GM12865 (cell line): Measurements from ENCODE around the gene BANF2.

ENCODE experiments used
- DNase-seq: peaks from one replicate; pipeline ENCODE4 v3.0.0; 2010; ENCODE audit warnings: low read depth
- H3K4me3 ChIP-seq: 2 replicates; pipeline ENCODE4 v1.5.1; 2011; ENCODE audit warnings: mild to moderate bottlenecking, low read depth, low read length, control low read depth
- CTCF ChIP-seq: IDR thresholded peaks from 2 replicates; pipeline ENCODE4 v1.5.1; 2011; ENCODE audit warnings: low read length, control low read depth, low read depth, inconsistent platforms; ENCODE audit not compliant: insufficient read depth; ENCODE audit errors: missing control alignments

The BANF2 gene

DNA sequence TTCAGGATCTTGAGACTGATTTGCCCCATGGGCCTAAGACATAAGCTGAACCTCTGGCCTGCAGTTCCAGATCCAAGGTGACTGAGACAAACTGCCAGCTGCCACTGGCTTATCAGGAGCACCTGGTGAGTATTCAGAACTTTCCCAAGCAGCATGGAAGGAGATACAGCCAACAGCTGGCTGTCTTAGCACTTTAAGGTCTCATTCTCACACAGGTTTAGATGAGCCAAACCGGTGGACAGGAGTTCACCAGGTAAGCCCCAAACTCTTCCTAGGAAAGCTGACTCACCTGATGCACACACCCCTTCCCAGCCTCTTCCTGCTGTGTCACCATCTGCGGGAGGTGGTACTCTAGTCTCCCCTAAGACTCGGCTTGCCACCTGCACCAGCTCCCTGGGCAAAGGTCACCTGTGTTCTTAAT is at the start of gene BANF2:
TSS of gene BANF2 (plus strand) at position 36 of the 421 bp plus-strand sequence. CDS start 25,060 bp downstream, outside the sequence.
- no peak for TF ChIP-seq CTCF
- no peak for DNase-seq
- no peak within 1 kb of the TSS for H3K4me3 ChIP-seq

DNA sequence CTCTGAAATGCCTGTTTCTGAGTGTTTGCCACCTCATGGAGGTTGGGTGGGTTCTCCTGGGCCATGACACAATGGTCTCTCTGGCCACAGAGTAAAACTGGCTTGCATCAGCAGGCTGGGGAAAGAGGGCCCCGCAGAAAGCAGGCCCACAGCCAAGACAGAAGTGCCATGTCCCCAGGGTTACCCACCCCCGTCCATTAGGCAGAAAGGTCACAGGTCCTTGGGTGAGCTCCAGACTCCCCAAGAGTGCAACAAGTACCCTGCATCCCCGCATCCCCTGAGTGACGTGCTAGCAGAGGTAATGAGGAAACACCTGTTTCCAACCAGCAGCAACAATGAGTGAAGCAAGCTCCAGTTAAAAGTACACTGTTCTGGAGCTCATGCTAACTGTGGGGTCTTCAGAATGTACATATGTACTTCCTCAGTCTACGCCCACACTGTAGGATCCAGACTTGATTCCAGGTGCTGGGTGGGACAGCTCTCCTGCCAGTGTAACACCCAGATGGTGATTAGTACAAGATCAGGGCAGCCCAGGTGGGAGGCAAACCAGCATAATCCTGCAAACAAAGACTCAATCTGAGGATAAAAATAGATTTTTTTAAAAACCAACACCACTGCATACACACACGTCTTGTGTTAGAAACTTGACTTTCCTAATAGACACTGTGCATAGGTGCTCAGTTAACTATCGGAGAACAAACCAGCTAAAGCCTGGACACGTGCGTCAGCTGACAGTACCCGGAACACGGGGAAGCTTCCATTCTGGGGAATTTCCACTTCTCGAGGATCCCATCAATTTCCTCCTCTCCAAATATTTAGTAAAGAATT is 49.3 kb upstream of the BANF2 start:
- H3K4me3 ChIP-seq = no peak overlapping the region
- no peak for DNase-seq
- TF ChIP-seq CTCF = no peak

GRCh38 chr20:17651129-17651759 is 48.5 kb upstream of the BANF2 start:
- TF ChIP-seq CTCF = no peak
- DNase-seq = no peak
- H3K4me3 ChIP-seq = no peak overlapping the region

DNA sequence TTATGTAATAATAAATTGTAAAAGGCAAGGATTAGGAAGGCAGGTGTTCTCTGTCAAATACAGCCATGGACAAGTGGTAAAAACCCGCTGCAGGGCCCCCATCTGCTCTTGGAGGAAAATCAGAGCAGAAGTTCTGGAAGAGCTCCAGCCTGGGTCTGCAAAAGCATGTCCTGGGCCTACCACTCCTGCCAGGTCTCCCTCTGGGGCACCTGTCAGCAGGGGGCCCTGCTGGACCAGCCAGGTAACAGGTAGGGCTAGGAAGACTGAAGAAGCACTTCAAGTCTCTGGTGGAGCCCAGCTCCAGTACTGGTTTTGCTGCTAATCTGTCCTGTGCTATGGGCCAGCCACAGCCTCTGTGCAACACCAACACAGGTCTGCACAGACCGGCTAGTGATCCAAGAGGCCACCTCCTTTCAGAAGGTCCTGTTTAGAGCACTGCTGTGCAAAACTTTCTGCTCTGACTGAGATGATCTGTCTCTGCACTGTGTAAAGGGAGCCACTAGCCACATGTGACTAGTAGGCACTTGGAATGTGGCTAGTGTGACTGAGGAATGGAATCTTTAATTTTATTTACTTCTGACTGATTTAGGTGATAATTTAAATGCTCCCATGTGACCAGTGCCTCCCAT is 47.9 kb upstream of the BANF2 start:
- TF ChIP-seq CTCF = no peak
- DNase-seq = peak; percentile 15
- H3K4me3 ChIP-seq = no peak overlapping the region

DNA sequence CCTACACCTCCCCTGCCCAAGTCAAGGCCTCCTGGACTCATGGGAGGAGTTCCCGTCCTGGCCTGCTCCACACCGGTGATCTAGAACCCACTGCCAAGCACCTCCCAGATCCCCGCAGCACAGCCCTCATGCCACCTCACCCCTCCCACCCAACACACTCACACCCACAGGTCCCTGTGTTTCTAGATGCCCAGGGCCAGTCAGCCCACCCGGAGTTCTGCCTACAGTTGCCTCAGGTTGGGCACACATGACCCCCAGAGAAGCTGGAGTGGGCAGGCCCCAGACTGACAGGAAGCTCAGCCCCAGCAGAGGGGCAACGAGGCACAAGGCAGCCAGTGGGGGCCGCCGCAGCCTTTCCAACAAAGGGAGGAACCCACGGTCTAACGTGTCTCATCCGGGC is 47.4 kb upstream of the BANF2 start:
- H3K4me3 ChIP-seq = no peak overlapping the region
- DNase-seq = no peak
- TF ChIP-seq CTCF = no peak

DNA sequence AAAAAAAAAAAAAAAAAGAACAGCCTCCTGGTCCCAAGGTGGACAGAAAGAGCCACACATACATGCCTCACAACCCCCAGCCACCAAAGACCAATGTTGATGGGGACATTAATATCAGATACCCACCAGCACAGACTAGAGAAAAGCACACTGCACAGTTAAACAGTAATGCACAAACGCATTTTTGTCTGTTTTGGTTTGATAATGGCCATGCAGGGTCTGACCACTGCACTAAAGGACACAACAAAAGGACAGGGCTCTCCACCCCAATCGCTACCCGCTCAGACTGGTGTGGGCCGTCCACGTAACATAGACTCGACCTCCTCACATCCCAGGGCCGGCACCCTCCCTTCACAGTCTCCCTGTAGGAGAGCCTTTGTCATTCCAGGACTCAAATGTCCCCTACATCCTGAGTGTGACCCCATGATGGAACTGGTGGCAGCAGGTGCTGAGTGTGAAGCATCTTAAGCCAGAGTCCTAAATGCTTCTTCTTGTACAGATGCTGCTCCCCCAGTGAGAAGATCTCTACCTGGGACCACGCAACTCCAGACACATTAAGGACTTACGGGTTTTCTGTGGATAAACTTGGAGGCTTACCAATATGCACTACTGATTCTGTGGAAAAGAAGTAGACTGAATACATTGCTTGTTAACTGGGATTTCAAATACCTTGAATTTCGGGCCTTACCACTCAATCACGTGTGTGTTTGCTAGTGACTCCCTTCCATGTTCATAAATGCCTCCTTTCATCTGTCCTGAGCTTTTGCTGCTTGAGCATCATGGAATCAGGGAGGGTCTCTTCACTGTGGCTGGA is 45.7 kb upstream of the BANF2 start:
- no peak overlapping the region for H3K4me3 ChIP-seq
- DNase-seq = no peak
- no peak for TF ChIP-seq CTCF
